HG02884 (cell line): ENCODE results near the gene MBOAT7.
"Not testable (repeated sequence)": the region's sequence is repeated elsewhere in the genome, so short reads cannot be mapped to it uniquely, and the experiment has no call there.

ENCODE experiments used
- ATAC-seq: cut with Tn5 transposase; IDR thresholded peaks from one replicate; pipeline ENCODE4 v1.9.1; 2021; ENCODE audit warnings: mild to moderate bottlenecking, moderate library complexity; ENCODE audit not compliant: unreplicated experiment

The MBOAT7 gene

DNA sequence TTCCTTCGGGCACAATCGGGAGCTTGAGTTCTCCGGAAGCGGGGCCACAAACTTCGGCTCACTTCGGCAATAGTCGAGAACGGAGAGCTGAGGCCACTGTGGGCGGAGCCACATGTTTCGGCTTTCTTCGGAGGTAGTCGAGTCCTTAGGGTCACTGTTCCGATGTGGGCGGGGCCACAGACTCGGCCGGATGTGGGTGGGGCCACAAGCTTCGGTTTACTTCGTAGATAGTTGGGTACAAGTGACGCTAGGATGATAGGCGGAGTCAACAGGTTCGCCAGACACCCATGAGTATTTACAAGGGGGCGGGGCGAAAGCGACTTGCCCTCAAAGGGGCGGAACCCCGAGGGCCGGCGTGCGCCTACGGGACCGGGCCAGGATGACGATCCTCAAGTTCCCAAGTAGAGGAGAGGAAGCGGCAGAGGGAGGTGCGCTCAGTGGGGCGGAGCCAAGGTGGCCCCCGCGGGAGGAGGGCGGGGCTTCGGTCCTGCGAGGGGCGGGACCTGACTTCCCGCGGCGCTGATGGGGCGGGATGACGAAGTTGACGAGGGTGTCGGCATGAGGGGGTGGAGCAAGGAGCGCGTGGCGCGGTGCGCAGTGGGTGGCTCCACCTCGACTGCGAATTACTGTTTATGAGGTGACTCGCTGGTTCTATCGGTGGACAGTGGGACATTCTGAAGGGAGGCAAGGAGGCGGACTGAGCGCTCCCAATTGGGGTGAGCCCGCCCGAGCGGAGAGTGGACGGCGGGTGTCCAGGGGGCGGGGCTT lies 539 bp upstream of the MBOAT7 start:
- peak; percentile 47 for ATAC-seq

DNA sequence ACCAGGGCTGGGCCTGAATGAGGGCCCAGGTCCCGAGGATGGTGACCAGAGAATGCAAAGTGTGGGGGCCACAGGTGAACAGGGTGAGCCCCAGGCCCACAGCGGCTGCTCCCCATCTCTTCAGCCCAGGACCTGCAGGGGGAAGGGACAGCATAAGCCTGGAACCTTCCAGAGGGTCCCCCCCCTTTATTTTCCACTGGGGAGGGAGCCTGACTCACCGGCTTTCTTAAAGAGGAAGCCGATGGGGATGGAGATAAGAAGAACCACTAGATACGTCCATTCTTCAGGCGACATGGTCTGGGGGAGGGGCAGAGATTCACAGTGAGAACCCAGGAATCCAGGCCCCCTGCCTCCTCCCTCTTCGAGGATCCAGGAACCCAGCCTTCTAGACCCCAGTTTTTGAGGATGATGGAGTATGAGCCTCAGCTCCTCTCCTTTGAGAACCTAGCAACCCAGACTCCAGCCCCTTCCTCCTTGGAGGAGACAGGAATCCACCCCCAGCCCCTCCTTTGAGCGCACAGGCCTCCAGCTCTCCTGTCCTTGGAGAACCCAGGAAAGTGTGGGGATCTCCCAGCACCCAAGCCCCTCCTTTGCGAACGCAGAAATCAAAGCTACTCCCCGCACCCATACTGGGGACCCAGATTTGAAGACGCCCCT lies 1.0 kb downstream of the MBOAT7 start:
- ATAC-seq = no peak

DNA sequence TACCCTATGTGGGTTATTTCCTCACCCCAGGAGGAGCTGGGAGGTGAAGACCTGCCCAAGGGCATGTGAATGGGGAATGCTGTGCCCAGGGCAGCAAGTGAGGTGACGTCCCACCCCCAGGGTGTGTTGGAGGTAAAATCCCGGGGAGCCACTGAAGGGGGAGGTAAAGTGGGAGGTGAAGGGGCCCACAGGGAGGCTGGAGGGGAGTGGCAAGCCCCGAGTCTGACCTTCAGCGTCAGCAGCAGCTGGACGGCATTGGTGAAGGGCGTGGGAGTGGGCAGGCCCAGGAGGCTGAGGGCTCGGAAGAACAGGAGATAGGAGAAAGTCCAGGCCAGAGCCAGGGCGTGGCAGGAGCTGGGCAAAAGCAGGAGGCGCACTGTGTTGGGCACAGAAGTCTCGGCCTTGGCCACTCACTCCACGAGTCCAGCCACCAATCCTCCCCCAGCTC lies 2.4 kb downstream of the MBOAT7 start:
- no peak for ATAC-seq

GRCh38 chr19:54186351-54186750 lies 3.0 kb downstream of the MBOAT7 start:
- no peak for ATAC-seq

GRCh38 chr19:54183431-54183830 lies 5.9 kb downstream of the MBOAT7 start:
- no peak for ATAC-seq

DNA sequence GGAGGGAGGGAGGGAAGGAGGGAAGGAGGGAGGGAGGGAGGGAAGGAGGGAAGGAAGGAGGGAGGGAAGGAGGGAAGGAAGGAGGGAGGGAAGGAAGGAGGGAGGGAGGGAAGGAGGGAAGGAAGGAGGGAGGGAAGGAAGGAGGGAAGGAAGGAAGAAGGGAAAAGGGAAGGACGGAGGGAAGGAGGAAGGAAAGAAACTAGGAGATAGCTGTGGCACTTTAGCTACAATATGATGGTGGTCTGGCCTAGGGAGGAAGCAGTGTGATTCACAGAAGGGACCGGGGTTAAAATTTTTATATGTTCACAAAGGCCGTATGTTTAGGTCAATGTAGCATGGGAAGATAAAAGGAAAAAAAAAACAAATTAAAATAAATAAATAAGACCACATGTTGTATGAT lies 7.5 kb downstream of the MBOAT7 start:
- not testable (repeated sequence) for ATAC-seq

GRCh38 chr19:54180691-54181091 lies 8.7 kb downstream of the MBOAT7 start:
- ATAC-seq = no peak

DNA sequence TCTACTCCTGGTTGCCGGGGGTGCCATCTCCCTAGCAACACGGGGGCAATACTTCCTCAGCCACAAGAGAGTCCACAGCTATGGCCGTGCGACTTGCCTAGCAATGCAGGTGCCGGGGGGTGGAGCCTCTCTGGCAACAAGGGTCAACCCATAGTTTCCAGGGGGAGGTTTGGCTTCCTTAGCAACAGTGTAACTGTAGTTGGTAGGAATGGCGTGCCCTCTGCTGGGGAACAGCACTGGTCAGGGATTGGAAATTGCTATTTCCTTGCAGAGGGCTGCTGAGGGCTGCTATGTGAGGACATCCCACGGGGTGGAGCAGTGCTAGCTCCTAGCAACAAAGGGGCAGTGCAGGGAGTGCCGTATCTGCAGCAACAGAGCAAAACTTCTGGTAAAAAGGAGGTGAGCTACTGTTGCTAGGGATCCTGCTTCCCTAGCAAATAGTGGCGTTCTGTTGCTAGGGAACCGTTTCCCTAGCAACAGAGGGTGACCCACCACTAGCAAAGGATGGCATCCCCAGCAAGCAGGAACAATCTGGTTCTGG lies 9.4 kb downstream of the MBOAT7 start:
- ATAC-seq = no peak

- no peak for ATAC-seq
These were observed 10.0 kb downstream of the MBOAT7 start for GRCh38 chr19:54179262-54179852.

GRCh38 chr19:54178581-54179261 lies 10.7 kb downstream of the MBOAT7 start:
- no peak for ATAC-seq

DNA sequence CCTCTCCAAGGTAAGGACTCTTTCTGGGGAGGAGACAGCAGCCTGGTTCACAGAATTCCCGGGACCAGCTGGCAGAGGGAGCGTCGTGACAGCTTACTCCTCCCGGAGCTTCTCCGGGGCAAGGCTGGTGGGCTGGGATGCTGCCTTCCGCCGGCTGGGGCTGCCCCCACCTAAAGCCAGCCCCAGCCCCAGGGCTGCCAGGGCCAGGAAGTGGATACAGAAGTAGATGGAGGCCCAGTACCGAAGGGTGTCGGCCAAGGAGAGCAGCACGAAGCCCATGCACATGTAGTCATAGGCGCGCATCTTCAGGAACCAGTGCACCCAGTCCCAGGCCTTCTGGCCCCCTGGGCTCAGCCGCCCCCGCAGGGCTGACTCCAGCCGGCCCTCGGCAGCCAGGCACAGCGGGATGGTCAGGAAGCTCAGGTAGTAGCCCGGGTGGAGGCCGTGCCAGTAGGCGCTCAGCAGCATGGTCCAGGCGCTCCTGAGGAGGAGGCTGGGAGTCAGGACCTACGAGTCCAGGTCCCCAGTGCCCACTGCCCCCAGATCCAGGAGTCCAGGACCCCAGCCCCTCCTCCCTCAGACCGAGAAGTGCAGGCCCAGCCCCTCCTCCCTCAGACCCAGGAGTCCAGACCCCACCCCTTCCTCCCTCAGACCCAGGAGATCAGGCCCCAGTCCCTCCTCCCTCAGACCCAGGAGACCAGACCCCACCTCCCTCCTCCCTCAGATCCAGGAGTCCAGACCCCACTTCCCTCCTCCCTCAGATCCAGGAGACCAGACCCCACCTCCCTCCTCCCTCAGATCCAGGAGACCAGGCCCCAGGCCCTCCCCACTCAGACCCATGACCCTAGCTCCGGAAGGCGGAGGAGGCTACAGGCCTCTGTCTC lies 15.2 kb downstream of the MBOAT7 start:
- ATAC-seq = no peak

- ATAC-seq = no peak
These were observed 16.1 kb downstream of the MBOAT7 start for GRCh38 chr19:54173359-54173699.

DNA sequence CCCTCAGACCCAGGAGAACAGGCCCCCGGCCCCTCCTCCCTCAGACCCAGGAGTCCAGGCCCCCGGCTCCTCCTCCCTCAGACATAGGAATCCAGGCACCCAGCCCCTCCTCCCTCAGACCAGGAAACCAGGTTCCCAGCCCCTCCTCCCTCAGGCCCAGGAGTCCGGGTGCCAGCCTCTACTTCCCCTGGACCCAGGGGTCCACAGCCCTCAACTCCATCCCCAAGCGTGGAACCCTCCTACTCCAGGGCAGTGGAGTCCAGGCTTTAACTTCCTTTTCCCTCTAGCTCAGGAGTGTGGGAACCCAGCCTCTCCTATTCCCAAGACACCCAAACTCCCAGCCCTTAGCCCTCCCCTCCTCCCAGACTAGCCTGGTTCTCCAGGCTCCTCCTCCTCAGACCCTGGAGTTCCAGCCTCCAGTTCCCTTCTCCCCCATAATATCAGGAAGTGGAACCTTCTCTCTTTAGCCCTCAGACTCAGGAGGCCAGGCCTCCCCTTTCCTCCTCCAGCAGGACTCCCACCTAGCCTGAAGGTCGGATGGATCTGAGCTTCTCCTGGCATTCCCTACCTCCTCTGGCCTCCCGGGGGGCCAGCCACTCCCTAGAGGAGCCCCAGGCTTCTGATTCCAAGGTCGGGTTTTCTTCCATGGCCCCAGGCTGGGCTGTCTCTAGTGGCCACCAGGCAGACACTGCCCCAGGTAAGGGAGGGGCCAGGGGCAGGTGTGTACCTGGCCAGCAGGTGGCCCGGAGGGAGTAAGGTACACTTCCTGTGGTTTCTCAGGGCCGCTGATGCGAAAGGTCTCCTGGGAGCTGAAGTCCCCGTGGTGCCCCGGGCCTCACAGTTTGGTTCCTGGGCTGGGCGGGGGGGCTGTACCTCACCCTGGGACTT lies 16.7 kb downstream of the MBOAT7 start, which contains the start of gene TMC4:
Gene TMC4 (minus strand): TSS at position 690 of the 888 bp plus-strand sequence. CDS start 43 bp downstream, at position 647.
- ATAC-seq = no peak

DNA sequence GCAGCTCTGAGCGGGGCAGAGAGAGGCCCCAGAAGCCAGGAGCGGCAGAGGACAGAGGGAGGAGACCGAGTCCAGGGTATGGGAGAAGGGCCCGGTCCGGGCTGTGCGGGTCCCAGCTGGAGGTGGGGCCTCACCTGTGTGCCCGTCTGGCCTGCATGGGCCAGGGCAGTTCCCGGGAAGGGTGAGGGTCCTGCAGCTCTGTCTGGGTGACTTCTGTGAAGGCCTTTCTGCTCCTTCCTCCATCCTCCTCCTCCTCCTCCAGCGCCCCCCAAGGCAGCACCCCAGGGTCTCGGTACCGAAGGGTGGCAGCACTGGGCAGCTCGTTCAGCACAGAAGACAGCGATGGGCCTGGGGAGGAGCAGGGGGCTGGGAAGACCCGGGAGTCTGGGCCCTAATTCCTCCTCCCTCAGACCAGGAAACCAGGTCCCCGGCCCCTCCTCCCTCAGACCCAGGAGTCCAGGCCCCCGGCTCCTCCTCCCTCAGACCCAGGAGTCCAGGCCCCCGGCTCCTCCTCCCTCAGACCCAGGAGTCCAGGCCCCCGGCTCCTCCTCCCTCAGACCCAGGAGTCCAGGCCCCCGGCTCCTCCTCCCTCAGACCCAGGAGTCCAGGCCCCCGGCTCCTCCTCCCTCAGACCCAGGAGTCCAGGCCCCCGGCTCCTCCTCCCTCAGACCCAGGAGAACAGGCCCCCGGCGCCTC lies 17.5 kb downstream of the MBOAT7 start:
- ATAC-seq = not testable (repeated sequence)

DNA sequence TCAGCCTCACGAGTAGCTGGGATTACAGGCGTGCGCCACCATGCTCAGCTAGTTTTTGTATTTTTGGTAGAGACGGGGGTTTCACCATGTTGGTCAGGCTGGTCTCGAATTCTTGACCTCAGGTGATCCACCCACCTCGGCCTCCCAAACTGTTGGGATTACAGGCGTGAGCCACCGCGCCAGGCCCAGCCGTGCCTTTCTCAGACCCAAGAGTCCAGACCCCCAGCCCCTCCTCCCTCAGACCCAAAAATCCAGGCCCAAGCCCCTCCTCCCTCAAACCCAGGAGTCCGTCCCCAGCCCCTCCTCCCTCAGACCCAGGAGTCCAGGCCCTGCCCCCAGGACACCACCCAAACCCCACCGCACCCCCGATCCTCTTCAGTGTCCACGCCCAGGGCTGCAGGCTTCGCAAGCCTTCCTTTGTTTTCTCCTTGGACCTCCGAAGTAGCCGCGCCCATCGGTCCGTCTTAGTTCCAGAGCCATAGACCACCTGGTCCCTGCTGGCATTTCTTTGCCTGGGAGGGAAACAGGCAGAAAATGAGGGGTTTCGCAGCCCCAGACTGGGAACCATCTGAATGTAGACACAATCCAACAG lies 20.1 kb downstream of the MBOAT7 start:
- no peak for ATAC-seq

DNA sequence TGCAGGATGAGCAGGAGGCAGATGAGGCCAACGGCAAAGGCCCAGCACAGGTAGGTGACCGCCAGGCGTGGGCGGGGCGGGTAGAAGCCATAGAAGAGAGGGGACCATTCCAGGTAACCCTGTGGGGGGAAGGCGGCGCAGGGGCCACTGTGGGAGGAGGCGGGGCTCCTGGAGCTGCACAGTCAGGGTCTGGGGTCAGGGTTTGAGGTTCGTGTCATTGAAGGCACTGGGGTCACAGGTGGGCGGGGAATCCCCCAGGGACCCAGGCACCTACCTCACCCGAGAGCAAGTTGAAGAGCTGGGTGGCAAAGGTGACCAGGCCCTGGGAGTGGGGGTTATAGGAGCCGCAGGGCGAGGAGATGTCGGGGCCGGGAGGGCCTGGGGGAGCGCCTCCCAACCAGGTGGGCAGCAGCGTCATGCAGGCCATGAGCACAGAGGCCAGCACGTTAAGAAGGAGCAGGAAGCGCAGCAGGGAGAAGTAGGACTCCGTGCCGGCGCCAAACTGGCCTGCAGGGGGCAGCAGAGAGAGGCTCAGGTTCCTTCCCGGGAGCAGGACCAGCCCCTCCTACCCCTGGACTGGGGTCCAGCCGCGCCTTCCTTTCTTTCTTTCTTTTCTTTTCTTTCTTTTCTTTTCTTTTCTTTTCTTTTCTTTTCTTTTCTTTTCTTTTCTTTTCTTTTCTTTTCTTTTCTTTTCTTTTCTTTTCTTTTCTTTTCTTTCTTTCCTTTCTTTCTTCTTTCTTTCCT lies 21.0 kb downstream of the MBOAT7 start:
- ATAC-seq = no peak

GRCh38 chr19:54165222-54165621 lies 24.2 kb downstream of the MBOAT7 start:
- ATAC-seq = no peak
